Thymus (tissue), 11 donors: Measurements from ENCODE around the gene AGK. TPM values are rescaled to one million over a fixed set of nuclear protein-coding genes. Genes with fewer than 3 reads are reported as not detected.

ENCODE experiments used
- DNase-seq, 9 donors: peaks; one replicate each; pipeline ENCODE4 v3.0.0-alpha.2; 2013; ENCODE audit warnings: low spot score in 9 of 9, low read depth in 6 of 9, missing footprints in 1 of 9
- H3K27ac ChIP-seq, 2 donors: one replicate each; pipeline ENCODE4 v1.5.1; 2013; ENCODE audit warnings: control low read depth in 1 of 2, low read depth in 1 of 2, low read length in 1 of 2, mild to moderate bottlenecking in 1 of 2, moderate library complexity in 1 of 2
- H3K27me3 ChIP-seq, 2 donors: one replicate each; pipeline ENCODE4 v1.5.1; 2013; ENCODE audit warnings: low read length in 1 of 2; ENCODE audit not compliant: control insufficient read depth in 2 of 2, insufficient read depth in 1 of 2
- H3K36me3 ChIP-seq, 2 donors: one replicate each; pipeline ENCODE4 v1.5.1; 2013; ENCODE audit warnings: low read length in 1 of 2, mild to moderate bottlenecking in 1 of 2, moderate library complexity in 1 of 2; ENCODE audit not compliant: control insufficient read depth in 2 of 2, insufficient read depth in 2 of 2
- H3K4me1 ChIP-seq, 2 donors: one replicate each; pipeline ENCODE4 v1.5.1; 2013; ENCODE audit warnings: low read length in 2 of 2; ENCODE audit not compliant: control insufficient read depth in 2 of 2, insufficient read depth in 2 of 2
- H3K4me3 ChIP-seq, 2 donors: one replicate each; pipeline ENCODE4 v1.5.1; 2013; ENCODE audit warnings: low read length in 2 of 2, control low read depth in 1 of 2, mild to moderate bottlenecking in 1 of 2
- H3K9me3 ChIP-seq, 2 donors: one replicate each; pipeline ENCODE4 v1.5.1; 2013; ENCODE audit warnings: low read length in 1 of 2, mild to moderate bottlenecking in 1 of 2; ENCODE audit not compliant: control insufficient read depth in 2 of 2, insufficient read depth in 1 of 2
- WGBS: extraction: QIAGEN DNeasy Blood & Tissue Kit; methylation state at CpG from one replicate; pipeline ENCODE4 v1.1.7; 2013; 5-methylcytosine and 5-hydroxymethylcytosine counted together
- polyA plus RNA-seq: library from polyadenylated mRNA; stranded (reverse); fragments of 200-250 nt; gene quantifications from one replicate; pipeline ENCODE4 v1.2.3, GENCODE V29; 2013
- total RNA-seq: library from RNA; stranded (reverse); fragments of 120-200 nt; gene quantifications from one replicate; pipeline ENCODE4 v1.2.4, GENCODE V29; 2013
- donor health status: healthy.

The AGK gene
- total and polyA plus RNA-seq, 2 donors: 17.5 to 25.6 TPM

DNA sequence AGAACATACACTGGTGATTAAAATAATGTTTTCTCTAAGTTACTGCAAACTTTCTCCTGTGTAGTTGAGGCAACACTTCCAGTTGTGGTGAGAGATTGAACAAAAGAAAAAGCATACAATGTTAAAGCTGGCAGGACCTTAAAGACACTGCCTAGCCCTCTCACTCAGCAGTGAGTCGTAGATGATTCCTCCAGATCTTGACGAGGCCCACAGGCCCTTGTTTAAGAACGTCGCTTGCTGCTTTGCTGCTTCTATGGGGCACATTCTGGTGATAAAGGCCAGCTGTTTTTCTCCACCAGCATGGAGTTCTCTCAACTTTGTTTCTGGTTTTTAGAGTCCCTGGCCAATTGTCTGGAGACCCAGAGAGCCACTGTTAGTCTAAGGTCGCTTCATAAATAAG lies 153.5 kb downstream of the AGK start:
- Histone ChIP-seq H3K36me3 (no peaks in the 10 kb centered on the region), H3K9me3 (no peaks in the 10 kb centered on the region), H3K27me3 (peaks cover 2 to 18% of the 10 kb centered on the region in 2 donors), H3K4me1 (peaks cover 0 to 6% of the 10 kb centered on the region in 2 donors), H3K27ac (no peak overlapping the region), H3K4me3 (no peak overlapping the region)
- no peak for DNase-seq
- WGBS: 97% methylated on average over 5 of the region's 5 CpGs

Other genes starting within 250 kb of the AGK start
- 16.1 TPM for gene DENND11, start 150.8 kb downstream of the AGK start, total RNA-seq
- 9.2 TPM for gene DENND11, start 150.8 kb downstream of the AGK start, polyA plus RNA-seq
- gene WEE2, start 156.9 kb downstream of the AGK start, total RNA-seq: 0.05 TPM
- 0.05 TPM for gene WEE2, start 156.9 kb downstream of the AGK start, polyA plus RNA-seq
- gene SSBP1, start 186.9 kb downstream of the AGK start, total RNA-seq: 233 TPM
- 191 TPM for gene SSBP1, start 186.9 kb downstream of the AGK start, polyA plus RNA-seq
- gene TAS2R3, start 212.7 kb downstream of the AGK start, total RNA-seq: 0.52 TPM
- gene TAS2R3, start 212.7 kb downstream of the AGK start, polyA plus RNA-seq: not detected
- 0.38 TPM for gene TAS2R4, start 225.3 kb downstream of the AGK start, total RNA-seq
- gene TAS2R4, start 225.3 kb downstream of the AGK start, polyA plus RNA-seq: 0.41 TPM
- 0.57 TPM for gene TAS2R5, start 238.8 kb downstream of the AGK start, total RNA-seq
- gene TAS2R5, start 238.8 kb downstream of the AGK start, polyA plus RNA-seq: 1.6 TPM